T-helper 22 cell (primary cell): ENCODE measurements around the gene KLHL21.
A peak's percentile ranks its signal among the peaks of the same experiment; 100 is the strongest.
"Not testable (repeated sequence)": the region's sequence is repeated elsewhere in the genome, so short reads cannot be mapped to it uniquely, and the experiment has no call there.

Source experiments
- DNase-seq: peaks from one replicate; pipeline ENCODE4 v3.0.0-alpha.2; 2020; ENCODE audit warnings: low read depth

Gene KLHL21, protein sequence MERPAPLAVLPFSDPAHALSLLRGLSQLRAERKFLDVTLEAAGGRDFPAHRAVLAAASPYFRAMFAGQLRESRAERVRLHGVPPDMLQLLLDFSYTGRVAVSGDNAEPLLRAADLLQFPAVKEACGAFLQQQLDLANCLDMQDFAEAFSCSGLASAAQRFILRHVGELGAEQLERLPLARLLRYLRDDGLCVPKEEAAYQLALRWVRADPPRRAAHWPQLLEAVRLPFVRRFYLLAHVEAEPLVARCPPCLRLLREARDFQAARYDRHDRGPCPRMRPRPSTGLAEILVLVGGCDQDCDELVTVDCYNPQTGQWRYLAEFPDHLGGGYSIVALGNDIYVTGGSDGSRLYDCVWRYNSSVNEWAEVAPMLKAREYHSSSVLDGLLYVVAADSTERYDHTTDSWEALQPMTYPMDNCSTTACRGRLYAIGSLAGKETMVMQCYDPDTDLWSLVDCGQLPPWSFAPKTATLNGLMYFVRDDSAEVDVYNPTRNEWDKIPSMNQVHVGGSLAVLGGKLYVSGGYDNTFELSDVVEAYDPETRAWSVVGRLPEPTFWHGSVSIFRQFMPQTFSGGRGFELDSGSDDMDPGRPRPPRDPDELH

DNA sequence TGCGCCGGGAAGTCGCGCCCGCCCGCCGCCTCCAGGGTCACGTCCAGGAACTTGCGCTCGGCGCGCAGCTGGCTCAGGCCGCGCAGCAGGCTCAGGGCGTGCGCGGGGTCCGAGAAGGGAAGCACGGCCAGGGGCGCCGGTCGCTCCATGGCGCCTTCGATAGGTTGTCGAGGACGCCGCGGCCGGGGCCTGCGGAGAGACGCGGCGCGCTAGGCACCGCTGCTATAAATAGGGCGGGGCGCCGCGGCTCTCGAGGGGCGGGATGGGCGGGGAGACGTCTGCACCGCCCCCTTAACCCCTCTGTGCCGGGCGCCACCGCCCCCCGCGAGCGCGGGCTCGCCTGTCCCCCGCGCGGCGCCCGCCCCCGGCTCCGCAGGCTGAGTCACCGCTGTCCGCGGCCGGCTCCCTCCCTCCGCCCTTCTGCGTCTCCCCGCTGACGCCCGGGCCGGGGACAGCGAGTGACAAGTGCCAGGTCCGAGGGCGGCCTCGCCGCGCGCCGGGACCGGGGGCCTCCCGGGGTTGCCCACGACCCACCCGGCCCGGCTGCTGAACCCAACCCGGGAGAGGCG is at the start of gene KLHL21:
TSS of gene KLHL21 (minus strand) at position 201 of the 569 bp plus-strand sequence. CDS start at position 149, 52 bp downstream.
- DNase-seq = peak; percentile 75

DNA sequence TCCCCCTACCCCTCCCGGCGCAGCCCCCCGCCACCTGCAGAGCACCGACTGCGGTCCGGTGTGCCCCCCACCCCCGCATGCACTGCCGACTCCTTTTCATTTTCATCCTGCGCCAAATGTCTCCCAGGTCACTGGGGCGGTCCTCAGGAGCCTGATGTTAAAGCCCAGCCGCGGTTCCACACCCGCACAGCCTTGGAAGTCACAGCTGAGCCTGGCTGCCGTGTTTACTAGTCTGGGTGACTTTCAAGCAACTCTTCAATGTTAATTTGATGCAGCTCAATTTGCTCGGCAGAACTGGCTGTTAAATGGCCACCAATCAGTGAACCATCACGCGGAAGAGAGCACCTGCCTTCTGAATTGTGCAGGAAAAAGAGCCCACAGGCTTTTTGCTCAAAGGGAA is 49.2 kb upstream of the KLHL21 start:
- DNase-seq = no peak

DNA sequence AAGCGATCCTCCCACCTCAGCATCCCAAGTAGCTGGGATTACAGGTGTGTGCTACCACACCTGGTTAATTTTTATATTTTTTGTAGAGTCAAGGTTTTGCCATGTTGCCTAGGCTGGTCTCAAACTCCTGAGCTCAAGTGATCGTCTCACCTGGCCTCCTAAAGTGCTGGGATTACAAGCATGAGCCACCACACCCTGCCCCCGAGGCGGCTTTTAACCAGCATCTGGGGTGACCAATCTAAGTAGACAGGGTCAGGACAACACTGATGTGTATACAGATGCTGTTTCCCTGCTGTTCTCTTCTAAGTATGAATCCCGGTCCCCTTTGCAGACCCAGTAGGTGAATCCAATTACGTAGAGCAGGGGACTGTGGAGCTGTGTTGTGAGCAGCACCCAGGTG is 45.9 kb upstream of the KLHL21 start:
- no peak for DNase-seq

DNA sequence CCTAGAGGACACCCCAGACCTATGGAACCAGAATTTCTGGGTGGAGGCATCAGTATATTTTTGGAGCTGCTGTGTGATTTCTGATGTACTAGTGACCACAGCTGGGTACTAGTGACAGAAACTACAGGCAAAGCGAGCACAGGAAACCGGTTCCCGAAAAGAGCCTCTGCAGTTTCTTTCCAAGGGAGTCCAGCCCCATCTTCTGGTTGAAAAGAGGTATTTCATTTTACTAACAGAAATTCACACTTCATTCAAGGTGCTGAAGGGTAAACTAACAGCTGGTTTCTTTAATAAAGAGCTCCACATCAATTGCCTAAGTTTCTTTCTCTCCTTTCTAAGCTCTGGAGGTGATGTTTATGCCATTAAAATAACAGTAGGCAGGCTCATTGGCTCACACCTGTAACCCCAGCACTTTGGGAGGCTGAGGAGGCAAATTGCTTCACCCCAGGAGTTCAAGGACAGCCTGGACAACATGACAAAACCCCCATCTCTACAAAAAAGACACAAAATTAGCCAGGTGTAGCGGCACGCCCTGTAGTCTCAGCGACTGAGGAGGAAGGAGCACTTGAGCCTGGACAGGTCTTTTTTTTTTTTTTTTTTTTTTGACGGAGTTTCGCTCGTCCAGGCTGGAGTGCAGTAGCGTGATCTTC is 44.0 kb upstream of the KLHL21 start:
- DNase-seq = no peak

DNA sequence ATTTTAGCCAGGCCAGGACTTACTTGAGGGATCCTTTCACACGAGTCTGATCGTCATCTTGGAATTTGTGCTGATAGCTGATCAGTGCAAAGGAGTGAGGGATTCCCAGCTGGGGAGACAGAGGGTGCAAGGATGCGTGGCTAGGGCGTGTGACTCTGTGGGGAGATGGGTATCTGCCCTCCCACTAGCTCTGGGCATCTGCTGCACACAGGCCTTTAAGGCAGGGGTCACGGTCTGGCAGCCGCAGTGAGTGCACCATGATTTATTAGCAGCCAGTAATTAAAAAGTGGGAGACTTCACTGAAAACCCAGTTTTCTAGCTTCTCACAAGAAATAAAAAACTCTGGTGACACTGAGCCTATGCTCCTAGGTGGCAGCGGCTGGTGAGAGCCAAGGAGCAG is 42.3 kb upstream of the KLHL21 start:
- no peak for DNase-seq

DNA sequence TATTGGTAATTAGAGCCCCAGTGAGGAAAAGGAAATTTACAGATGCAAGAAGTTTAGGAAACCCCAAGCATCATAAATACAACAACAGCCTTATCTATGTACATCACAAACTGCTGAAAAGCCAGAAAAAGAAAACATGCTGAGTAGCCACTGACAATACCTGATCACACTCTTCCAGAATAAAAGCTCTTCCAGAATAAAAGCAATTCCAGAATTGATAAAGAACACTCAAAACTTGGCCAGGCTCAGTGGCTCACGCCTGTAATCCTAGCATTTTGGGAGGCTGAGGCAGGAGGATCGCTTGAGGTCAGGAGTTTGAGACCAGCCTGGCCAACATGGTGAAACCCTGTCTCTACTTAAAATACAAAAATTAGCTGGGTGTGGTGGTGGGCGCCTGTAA is 38.2 kb upstream of the KLHL21 start:
- DNase-seq = not testable (repeated sequence)

DNA sequence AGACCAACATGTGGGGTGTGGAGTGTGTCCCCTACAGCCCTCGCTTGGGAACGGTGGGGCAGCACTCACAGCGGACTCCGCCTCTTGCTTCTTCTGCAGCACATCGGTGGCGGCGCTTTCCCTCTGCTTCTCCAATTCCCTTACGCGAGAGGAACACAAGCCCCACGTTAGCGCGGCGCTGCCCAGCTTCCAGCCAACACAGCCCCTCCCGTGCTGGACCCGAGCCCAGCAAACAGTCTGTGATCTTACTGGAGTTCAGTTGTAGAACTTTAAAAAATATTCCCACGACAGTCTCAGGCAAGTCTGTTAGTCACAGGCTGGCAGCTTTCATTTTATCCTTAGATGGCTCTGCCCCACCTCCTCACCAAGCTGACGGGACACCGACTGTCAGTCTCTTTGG is 35.6 kb upstream of the KLHL21 start:
- no peak for DNase-seq

DNA sequence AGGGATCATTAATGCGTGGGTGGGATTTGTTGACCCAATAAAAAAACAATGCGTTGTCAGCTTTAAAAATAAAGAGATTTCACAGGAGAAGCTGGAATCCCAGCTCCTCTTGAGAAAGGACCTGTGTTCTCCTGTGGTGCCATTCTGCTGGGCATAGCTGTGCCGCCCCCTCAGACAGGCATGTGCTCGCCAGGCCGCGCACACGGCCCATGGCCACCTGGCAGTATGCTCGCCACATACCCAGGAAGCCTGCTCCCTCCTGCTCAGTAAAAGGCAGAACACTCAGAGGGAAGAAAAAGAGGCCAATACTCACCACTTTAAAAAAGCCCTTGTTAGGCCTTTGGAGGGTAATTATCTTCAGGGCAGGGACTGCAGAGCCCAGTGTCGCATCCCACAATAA is 35.1 kb upstream of the KLHL21 start:
- no peak for DNase-seq

DNA sequence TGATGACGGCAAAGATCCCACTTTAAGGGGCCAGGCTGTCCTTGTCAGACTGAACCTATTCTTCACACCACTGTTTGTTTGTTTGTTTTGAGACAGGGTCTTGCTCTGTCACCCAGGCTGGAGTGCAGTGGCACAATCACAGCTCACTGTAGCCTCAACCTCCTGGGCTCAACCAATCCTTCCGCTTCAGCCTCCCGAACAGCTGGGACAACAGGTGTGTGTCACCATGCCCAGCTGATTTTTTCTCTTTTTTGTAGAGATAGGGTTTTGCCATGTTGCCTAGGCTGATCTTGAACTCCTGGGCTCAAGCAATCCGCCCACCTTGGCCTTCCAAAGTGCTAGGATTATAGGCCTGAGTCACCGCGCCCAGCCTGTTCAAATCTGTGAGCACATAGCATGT is 34.1 kb upstream of the KLHL21 start:
- DNase-seq = not testable (repeated sequence)

DNA sequence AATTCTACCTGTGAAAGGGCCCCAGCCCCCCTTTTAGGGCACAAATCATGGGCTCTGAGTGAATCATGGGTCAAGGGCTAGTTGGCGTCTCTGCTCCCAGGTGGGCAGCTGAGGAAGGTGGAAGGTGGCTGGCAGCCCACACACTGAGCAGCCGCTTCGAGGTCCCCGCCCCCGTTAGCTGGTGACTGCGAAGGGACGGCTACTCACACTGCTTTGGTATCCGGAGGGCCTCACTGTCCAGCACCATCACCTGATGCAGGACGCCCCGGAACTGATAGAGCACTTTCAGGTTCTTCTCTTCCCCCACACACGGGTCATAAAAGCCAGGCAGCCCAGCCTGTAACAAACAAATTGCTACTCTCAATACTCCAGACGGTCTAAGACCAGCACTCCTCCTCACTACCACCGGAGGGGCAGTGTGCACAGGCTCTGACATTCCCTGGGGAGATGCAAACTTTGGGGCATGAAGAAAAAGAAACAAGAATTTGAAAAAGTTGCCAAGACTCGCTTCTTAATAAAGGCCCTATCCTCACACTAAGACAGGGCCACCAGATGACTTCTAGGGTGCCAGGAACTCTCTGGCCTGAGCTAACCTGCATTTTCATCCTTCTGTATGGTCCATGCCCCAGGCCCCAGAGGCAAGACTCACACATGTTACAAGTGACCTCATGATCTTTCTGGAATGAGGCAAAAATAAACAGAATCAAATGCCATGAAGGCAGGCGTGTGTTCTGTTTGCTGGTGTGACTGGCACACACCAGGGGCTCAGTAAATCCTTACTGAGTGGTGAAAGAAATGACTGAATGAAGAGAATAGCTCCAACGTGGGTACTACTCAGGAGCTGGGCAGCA is 33.5 kb upstream of the KLHL21 start:
- DNase-seq = no peak

DNA sequence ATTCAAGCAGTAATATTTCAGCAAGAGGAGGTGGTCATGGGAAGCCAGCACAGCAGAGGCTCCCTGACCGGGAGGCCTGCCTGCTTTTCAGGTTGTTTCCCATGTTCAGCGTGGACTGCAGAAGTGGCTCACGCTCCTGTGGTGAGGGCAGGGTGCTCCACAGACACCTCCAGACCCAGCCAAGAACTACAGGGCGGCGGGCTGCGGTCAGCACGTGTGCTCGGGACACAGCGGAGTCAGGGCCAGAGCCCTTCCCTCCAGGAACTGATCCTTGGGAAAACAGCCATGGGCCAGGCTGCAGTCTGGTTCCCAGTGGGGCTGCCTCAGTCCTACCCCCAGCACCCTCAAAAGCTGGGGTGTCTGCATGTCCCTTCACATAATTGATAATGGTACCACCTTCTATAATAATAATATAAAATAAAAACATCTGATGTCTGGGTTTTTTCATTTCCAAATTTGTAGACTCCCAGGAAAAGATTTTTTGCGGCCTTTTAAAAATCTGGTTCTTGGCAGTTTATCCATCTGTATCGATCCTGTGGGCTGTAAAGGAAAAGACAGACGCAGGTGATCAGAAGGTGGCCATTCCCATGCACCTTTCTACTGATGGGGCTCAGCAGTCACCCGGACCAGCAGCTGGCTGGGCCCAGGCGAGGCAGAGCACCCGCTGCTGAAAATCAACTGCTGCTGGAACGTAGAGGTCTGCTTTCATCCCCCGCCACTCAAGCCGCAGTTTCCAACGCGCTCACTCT is 32.7 kb upstream of the KLHL21 start:
- no peak for DNase-seq

DNA sequence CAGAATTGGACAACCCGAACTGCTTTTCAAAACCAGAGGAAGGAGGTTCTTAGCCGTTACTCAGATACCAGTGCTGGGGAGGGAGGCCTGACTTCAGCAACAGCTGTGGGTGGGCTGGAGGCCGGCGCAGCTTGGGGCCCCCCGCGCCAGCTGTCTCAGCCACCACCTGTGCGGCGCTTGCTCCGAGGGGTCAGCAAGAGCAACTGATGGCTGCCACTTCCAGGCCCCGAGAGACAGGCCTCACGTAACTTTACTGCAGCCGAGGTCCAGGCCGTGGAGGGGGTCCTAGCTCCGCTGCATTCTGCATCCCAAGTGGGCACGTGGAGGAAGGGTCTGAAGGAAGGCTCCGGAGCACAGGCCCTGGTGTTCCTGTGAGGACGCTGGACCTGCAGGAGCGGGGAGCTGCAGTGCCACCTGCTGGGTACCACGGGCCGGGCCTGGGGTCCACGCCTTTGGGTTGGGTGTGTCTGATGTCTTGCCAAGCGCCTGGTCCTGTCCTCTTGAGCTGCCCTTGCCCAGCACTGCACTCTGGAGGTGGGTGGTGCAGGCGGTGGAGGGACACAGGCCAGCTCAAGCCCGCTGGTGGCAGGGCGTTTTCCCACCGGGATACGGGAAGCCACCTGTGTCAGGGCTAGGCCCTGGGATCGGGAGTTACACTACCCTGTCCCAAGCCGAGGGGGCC is 31.8 kb upstream of the KLHL21 start:
- no peak for DNase-seq

DNA sequence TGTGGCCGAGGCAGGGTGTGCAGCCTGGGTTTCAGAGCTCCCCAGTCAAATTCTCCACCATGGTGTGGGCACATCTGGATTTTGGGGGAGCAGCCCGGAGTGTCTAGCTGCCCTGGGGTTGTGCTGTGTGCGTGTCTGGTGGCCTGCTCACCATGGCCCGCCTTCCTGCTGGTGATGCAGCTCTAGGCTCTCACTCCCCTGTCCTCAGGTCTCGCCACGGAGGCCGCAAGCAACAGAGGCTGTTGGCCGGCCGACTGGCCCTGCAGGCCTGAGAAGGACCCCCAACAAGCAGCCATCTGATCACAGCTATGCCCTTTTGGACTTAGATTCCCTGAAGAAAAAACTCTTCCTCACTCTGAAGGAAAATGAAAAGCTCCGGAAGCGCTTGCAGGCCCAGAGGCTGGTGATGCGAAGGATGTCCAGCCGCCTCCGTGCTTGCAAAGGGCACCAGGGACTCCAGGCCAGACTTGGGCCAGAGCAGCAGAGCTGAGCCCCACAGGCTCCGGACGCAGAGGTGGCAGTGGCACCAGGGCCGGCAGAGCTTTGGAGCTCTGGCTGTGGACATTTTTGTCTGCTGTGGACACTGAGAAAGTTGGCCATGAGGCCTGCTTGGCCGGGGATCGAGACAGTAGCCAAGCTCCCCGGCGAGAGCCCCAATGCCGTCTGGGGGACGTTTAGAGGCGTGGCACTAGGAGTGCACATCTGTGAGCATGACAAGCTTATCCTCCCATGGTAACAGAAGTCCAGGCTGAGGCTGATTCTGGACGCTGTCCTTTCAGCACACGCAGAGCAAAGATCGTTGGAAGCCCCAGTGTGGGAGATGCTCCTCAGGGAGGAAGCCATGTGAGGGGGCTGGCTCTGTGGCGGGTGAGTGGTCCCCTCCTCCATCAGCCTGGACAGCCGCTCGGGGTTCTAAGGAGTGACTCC is 30.2 kb upstream of the KLHL21 start:
- DNase-seq = no peak

DNA sequence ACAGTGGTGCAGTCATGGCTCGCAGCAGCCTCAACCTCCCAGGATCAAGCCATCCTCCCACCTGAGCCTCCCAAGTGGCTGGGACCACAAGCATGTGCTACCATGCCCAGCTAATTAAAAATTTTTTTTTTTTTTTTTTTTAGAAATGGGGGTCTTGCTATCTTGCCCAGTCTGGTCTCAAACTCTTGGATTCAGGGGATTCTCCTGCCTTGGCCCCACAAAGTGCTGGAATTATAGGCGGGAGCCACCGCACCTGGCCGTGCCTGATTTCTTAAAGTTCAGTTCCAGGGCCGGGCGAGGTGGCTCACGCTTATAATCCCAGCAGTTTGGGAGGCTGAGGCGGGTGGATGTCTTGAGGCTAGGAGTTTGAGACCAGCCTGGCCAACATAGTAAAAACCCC is 28.4 kb upstream of the KLHL21 start:
- no peak for DNase-seq

DNA sequence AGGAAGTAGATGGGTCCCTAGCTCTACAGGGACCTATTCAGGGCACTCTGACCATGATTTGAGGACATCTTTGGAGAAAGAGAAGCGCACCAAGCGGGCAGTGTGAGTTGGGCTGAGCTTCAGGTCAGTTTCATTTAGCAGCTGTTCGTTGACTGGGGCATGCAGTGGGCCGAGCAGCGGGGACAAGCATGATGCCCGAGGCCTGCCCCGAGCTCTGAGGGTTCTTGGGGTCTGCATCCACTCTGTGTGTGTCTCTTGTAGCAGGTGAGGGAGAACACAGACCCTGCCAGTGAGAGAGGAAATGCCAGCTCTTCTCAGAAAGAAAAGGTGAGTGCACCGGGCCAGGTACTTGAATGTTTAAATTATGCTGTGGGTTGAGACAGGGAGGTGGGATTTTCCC is 27.4 kb upstream of the KLHL21 start:
- no peak for DNase-seq

DNA sequence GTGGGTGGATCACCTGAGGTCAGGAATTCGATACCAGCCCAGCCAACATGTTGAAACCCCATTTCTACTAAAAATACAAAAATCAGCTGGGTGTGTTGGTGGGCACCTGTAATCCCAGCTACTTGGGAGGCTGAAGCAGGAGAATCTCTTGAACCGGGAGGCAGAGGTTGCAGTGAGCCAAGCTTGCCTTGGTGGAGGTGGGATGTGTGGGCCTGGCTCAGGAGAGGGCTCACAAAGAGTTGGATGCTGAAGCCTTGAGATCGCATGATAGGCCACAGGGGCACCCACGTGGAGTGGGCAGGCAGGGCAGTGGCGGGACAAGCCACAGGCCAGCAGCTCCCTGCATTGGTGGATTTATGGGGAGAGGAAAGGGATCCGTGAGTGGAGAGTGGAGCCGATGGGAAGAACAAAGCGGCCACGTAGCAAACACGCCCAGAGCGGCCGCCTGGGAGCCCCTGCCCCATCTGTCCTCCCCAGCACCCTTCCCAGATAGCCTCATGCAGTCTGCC is 26.4 kb upstream of the KLHL21 start:
- no peak for DNase-seq

DNA sequence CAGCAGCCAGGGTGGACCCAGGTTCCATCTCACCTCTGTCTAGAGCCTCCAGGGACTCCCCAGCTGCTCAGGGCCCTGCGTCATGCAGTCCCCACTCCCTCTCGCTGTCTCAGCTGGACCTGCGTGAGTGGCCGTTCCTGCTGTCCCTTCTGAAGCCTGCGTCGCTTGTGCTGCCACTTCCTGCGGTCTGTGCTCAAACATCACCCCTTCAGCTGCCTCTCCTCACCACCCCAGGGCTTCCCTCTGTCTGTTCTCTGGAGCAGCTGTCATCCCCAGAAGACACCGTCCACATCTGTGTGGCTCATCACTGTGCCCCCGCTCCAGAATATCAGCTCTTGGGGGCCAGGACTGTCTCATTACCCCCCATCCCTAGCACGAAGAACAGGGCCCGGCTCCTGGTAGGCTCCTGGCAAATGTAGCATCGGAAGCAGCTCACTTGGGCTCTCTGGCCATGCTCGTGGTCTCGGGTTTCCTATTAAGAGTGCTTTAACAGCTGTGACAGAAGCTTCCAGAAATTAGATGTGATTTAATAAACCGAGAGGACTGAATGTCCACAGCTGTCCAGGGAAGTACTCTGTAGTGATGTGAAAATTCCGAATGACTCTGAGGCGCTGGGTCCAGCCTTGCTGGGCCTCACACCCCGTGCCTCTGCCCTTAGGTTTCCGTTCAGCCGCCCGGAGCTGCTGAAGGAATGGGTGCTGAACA is 25.3 kb upstream of the KLHL21 start:
- no peak for DNase-seq

DNA sequence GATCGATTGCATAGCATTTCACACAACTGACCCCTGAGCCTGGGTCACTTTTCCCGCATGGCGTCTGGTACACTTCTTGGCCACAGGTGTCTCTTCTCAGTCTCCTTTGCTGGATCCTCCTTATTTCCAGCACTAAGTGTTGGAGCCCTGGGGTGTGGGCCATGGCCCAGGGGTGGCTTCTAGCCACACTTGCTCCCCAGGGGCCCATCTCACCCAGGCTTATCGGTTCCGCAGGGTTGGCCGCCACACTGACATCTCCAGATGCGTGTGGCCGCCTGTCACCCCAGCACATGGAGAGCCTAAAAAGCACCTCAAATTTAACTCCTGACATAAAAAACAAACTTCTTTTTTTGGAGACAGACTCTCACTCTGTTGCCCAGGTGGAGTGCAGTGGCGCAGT is 24.4 kb upstream of the KLHL21 start:
- DNase-seq = no peak
